ENCODE data around the gene MAGEA2B.
"Not testable (repeated sequence)": the region's sequence is repeated elsewhere in the genome, so short reads cannot be mapped to it uniquely, and the experiment has no call there.

DNA sequence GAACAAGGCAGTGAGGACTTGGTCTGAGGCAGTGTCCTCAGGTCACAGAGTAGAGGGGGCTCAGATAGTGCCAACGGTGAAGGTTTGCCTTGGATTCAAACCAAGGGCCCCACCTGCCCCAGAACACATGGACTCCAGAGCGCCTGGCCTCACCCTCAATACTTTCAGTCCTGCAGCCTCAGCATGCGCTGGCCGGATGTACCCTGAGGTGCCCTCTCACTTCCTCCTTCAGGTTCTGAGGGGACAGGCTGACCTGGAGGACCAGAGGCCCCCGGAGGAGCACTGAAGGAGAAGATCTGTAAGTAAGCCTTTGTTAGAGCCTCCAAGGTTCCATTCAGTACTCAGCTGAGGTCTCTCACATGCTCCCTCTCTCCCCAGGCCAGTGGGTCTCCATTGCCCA lies 14.0 kb upstream of the MAGEA2B start:
- TF ChIP-seq, protein P1, sequence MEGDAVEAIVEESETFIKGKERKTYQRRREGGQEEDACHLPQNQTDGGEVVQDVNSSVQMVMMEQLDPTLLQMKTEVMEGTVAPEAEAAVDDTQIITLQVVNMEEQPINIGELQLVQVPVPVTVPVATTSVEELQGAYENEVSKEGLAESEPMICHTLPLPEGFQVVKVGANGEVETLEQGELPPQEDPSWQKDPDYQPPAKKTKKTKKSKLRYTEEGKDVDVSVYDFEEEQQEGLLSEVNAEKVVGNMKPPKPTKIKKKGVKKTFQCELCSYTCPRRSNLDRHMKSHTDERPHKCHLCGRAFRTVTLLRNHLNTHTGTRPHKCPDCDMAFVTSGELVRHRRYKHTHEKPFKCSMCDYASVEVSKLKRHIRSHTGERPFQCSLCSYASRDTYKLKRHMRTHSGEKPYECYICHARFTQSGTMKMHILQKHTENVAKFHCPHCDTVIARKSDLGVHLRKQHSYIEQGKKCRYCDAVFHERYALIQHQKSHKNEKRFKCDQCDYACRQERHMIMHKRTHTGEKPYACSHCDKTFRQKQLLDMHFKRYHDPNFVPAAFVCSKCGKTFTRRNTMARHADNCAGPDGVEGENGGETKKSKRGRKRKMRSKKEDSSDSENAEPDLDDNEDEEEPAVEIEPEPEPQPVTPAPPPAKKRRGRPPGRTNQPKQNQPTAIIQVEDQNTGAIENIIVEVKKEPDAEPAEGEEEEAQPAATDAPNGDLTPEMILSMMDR (IDR thresholded peaks at IDR 0.05), result not testable (repeated sequence)
- TF ChIP-seq POLR2A (IDR thresholded peaks at IDR 0.05), result not testable (repeated sequence)

Measured in heart left ventricle (tissue), 13 donors.